ENCODE data around the gene PTPN1.

Gene PTPN1

GRCh38 chr20:50601511-50602431 lies 91.6 kb downstream of the PTPN1 start:
- Mint-ChIP-seq H3K4me1 (no peaks in the 10 kb centered on the region), H3K9me3 (no peaks in the 10 kb centered on the region), H3K27me3 (peaks cover 7% of the 10 kb centered on the region), H3K4me3 (no peak overlapping the region), H3K27ac (no peak overlapping the region)
- ATAC-seq (peak; percentile 24), DNase-seq (no peak)

GRCh38 chr20:50602432-50603088 lies 92.4 kb downstream of the PTPN1 start:
- peaks cover 12% of the 10 kb centered on the region for H3K27me3 Mint-ChIP-seq
- H3K4me3 Mint-ChIP-seq: no peak overlapping the region
- ATAC-seq (no peak), DNase-seq (no peak)
- H3K4me1 Mint-ChIP-seq: no peaks in the 10 kb centered on the region
- H3K27ac Mint-ChIP-seq: no peak overlapping the region
- H3K9me3 Mint-ChIP-seq: no peaks in the 10 kb centered on the region

- no peak overlapping the region for H3K27ac Mint-ChIP-seq
Observed at GRCh38 chr20:50604451-50604850, 94.3 kb downstream of the PTPN1 start.

GRCh38 chr20:50605136-50605535 lies 95.0 kb downstream of the PTPN1 start:
- Mint-ChIP-seq H3K27me3 (peaks cover 16% of the 10 kb centered on the region), H3K4me1 (no peaks in the 10 kb centered on the region), H3K27ac (no peak overlapping the region), H3K4me3 (no peak overlapping the region), H3K9me3 (no peaks in the 10 kb centered on the region)
- ATAC-seq: no peak
- DNase-seq: no peak

More at GRCh38 chr20:50604451-50604850, 94.3 kb downstream of the PTPN1 start:
- Mint-ChIP-seq H3K4me3 (no peak overlapping the region), H3K9me3 (no peaks in the 10 kb centered on the region), H3K27me3 (peaks cover 16% of the 10 kb centered on the region), H3K4me1 (no peaks in the 10 kb centered on the region)
- no peak for DNase-seq
- ATAC-seq: no peak

GRCh38 chr20:50607436-50607835 lies 97.3 kb downstream of the PTPN1 start:
- ATAC-seq (no peak), DNase-seq (no peak)
- no peaks in the 10 kb centered on the region for H3K4me1 Mint-ChIP-seq
- no peaks in the 10 kb centered on the region for H3K9me3 Mint-ChIP-seq
- H3K4me3 Mint-ChIP-seq: no peak overlapping the region
- H3K27ac Mint-ChIP-seq: no peak overlapping the region
- H3K27me3 Mint-ChIP-seq: peaks cover 16% of the 10 kb centered on the region

- ATAC-seq (peak; percentile 15), DNase-seq (no peak)
- Mint-ChIP-seq H3K9me3 (no peaks in the 10 kb centered on the region), H3K4me3 (no peak overlapping the region), H3K27me3 (peaks cover 12% of the 10 kb centered on the region), H3K27ac (no peak overlapping the region), H3K4me1 (no peaks in the 10 kb centered on the region)
Observed at GRCh38 chr20:50607850-50608749, 97.9 kb downstream of the PTPN1 start.

- H3K27ac Mint-ChIP-seq: no peak overlapping the region
- peak; percentile 20 for ATAC-seq
- H3K27me3 Mint-ChIP-seq: peaks cover 9% of the 10 kb centered on the region
- no peaks in the 10 kb centered on the region for H3K9me3 Mint-ChIP-seq
- no peaks in the 10 kb centered on the region for H3K4me1 Mint-ChIP-seq
- DNase-seq: no peak
- no peak overlapping the region for H3K4me3 Mint-ChIP-seq
Observed at GRCh38 chr20:50608750-50609104, 98.5 kb downstream of the PTPN1 start.

- Mint-ChIP-seq H3K9me3 (no peaks in the 10 kb centered on the region), H3K4me1 (no peaks in the 10 kb centered on the region), H3K27ac (peak overlapping the region in 1 of 2 donors; percentile 74), H3K27me3 (peaks cover 9% of the 10 kb centered on the region), H3K4me3 (no peak overlapping the region)
- ATAC-seq (peak; percentile 37), DNase-seq (no peak)
Observed at GRCh38 chr20:50609438-50609989, 99.3 kb downstream of the PTPN1 start.

GRCh38 chr20:50610212-50610718 lies 100.1 kb downstream of the PTPN1 start:
- no peak for DNase-seq
- ATAC-seq: no peak
- Mint-ChIP-seq H3K27me3 (peaks cover 9% of the 10 kb centered on the region), H3K4me3 (no peak overlapping the region), H3K4me1 (no peaks in the 10 kb centered on the region), H3K9me3 (no peaks in the 10 kb centered on the region), H3K27ac (no peak overlapping the region)

- H3K9me3 Mint-ChIP-seq: no peaks in the 10 kb centered on the region
- H3K4me1 Mint-ChIP-seq: no peaks in the 10 kb centered on the region
- peaks cover 9% of the 10 kb centered on the region for H3K27me3 Mint-ChIP-seq
- ATAC-seq (no peak), DNase-seq (no peak)
- no peak overlapping the region for H3K4me3 Mint-ChIP-seq
- H3K27ac Mint-ChIP-seq: no peak overlapping the region
Observed at GRCh38 chr20:50611128-50611810, 101.1 kb downstream of the PTPN1 start.

GRCh38 chr20:50613438-50614169 lies 103.4 kb downstream of the PTPN1 start:
- DNase-seq (no peak), ATAC-seq (no peak)
- Mint-ChIP-seq H3K9me3 (no peaks in the 10 kb centered on the region), H3K4me3 (no peak overlapping the region), H3K27ac (no peak overlapping the region), H3K4me1 (no peaks in the 10 kb centered on the region), H3K27me3 (no peaks in the 10 kb centered on the region)

GRCh38 chr20:50615407-50615806 lies 105.2 kb downstream of the PTPN1 start:
- Mint-ChIP-seq H3K9me3 (peaks cover 0 to under 1% of the 10 kb centered on the region in 2 donors), H3K27ac (no peak overlapping the region), H3K27me3 (no peaks in the 10 kb centered on the region), H3K4me1 (no peaks in the 10 kb centered on the region), H3K4me3 (no peak overlapping the region)
- DNase-seq (no peak), ATAC-seq (no peak)

- H3K27me3 Mint-ChIP-seq: no peaks in the 10 kb centered on the region
- no peaks in the 10 kb centered on the region for H3K4me1 Mint-ChIP-seq
- DNase-seq (no peak), ATAC-seq (no peak)
- no peak overlapping the region for H3K4me3 Mint-ChIP-seq
- H3K27ac Mint-ChIP-seq: no peak overlapping the region
- H3K9me3 Mint-ChIP-seq: peaks cover 9 to 10% of the 10 kb centered on the region in 2 donors
Observed at GRCh38 chr20:50617022-50617421, 106.8 kb downstream of the PTPN1 start.

- Mint-ChIP-seq H3K4me3 (no peak overlapping the region), H3K27me3 (no peaks in the 10 kb centered on the region), H3K4me1 (no peaks in the 10 kb centered on the region), H3K27ac (no peak overlapping the region), H3K9me3 (peaks cover 9 to 10% of the 10 kb centered on the region in 2 donors)
- ATAC-seq (no peak), DNase-seq (no peak)
Observed at GRCh38 chr20:50618537-50618936, 108.4 kb downstream of the PTPN1 start.
